GM21737 (cell line): ENCODE data around the gene MSANTD3.

Experiments used
- ATAC-seq: cut with Tn5 transposase; IDR thresholded peaks from one replicate; pipeline ENCODE4 v1.9.1; 2021; ENCODE audit warnings: mild to moderate bottlenecking, moderate library complexity; ENCODE audit not compliant: unreplicated experiment

The MSANTD3 gene

GRCh38 chr9:100465274-100465673 is 38.3 kb downstream of the MSANTD3 start:
- ATAC-seq = no peak

GRCh38 chr9:100465761-100466160 is 38.8 kb downstream of the MSANTD3 start:
- ATAC-seq = no peak

- ATAC-seq = no peak
Observed at GRCh38 chr9:100466171-100466828, 39.4 kb downstream of the MSANTD3 start.

GRCh38 chr9:100466829-100467221 is 39.9 kb downstream of the MSANTD3 start:
- ATAC-seq = no peak

DNA sequence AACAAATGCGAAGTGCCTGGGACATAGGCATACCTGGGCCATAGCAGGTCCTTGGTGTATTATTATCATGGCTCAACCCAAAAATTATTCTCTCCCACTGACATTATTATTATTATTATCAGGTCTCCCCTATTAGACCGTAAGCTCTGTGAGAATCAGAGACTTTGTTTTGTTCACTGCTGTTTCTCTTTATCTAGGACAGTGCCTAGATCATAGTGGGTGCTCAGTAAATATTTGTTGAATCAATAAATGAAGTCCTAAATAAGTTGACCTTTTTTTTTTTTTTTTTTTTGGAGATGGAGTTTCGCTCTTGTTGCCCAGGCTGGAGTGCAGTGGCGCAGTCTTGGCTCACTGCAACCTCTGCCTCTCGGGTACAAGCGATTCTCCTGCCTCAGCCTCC is 41.1 kb downstream of the MSANTD3 start:
- no peak for ATAC-seq

DNA sequence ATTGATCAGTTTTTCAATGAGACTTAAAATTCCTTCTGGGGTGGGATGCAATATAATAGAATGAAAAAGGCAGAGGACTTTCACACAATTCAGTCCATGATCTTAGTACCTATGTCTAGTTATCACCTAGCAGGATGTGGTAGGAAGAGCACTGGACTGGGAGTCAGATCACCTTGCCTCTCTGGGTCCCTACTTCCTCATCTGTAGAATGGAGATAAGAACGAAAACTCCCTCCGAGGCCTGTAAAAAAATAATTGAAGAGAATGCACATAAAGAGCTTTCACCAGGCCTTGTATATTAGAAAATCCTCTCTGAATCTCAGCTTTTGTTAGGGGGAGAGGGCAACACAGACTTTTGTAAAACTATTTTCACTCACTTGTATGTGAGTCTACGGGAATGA is 45.3 kb downstream of the MSANTD3 start:
- no peak for ATAC-seq

DNA sequence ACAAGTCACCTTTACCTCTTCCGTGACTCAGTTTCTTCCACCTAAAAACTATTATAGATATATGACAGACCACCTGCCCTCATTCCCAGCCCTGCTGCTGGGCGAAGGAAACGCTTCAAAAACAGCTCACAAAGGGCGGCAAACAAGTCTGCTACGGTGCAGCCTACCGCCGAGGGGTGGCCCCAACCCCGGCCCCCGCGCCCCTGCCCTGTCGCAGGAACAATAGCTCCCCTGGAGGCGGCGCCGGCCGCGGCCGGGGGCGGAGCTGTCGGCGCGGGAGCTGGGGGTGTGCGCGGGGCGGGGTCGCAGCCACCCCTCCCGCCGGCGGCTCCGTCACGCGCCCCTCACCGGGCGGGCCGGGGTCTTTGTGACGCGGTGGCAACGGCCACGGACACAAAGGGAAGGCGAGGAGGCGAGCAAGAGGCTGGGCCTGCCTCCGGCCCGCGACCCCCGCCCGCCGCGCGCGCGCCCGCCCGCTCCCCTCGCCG is 45.9 kb downstream of the MSANTD3 start, which contains the start of gene TMEFF1:
TSS of gene TMEFF1 (plus strand) at position 362 of the 488 bp plus-strand sequence. CDS start 396 bp downstream, outside the sequence.
- peak; percentile 53 for ATAC-seq

GRCh38 chr9:100473276-100474081 is 46.5 kb downstream of the MSANTD3 start:
- peak; percentile 48 for ATAC-seq

DNA sequence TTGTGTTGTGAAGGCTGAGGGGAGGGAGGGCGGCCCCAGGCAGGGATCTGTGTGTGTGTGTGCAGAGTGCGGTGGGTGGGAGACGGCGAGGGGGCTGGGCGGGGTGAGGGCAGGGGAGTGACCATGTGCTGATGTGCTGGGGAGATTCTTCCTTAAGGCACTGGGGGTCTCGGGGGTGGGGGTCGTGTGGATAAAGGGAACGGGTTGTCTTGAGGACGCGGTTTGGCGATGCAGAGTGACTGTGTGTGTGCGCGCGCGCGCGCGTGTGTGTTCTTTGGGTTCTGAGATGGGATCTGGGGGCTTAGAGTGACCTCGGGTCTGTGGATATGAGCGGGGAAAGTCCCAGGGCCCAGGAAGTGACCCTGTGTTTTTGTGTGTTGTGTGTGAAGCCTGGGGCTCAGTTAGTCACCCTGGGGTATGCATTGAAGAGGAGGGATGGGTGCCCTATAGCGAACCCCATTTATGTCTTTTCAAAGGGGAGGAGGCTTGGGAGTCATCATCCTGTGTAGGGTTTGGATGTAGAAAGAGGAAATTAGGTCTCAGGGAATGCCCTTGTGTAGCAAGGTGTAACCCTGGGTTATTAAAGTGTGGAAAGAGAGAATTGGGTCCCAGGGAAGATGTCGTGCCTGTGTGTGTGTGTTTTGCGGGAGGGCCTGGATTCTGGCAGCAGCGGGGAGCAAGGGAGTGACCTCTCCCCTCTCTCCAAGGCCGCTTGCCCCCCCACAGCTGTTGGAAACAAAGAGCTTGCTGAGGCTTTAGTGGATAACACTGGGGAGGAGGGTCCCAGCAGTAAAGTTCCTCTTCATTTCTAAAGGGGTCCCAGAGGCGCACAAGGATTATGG is 47.4 kb downstream of the MSANTD3 start:
- no peak for ATAC-seq

GRCh38 chr9:100474924-100475276 is 48.0 kb downstream of the MSANTD3 start:
- no peak for ATAC-seq

- ATAC-seq = no peak
Observed at GRCh38 chr9:100477241-100477640, 50.3 kb downstream of the MSANTD3 start.

GRCh38 chr9:100478192-100478591 is 51.2 kb downstream of the MSANTD3 start:
- no peak for ATAC-seq

DNA sequence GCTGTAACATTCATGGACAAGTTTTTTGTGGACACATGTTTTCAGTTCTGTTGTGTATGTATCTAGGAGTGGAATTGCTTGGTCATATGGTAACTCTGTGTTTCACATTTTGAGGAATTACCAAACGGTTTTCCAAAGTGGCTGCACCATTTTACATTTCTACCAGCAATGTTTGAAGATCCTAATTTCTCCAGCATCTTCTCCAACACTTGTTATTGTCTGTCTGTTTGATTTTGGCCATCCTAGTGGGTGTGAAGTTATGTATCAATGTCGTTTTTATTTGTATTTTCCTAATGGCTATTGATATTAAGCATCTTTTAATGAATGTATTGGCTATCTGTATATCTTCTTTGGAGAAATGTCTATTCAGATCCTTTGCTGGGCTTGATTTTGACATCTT is 52.9 kb downstream of the MSANTD3 start:
- ATAC-seq = no peak

DNA sequence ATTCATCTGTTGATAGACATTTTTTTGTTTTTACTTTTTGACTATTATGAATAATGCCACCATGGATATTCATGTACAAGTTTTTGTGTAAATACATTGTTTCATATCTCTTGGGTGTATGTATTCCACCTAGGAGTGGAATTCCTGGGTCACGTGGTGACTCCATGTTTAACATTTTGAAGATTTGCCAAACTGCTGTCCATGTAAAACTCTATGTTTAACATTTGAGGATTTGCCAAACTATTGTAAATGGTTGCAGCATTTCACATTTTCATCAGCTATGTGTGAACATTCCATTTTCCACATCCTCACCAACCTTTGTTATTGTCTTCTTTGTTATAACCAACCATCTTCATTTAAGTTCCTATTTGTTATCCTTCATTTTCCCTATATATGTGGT is 58.3 kb downstream of the MSANTD3 start:
- no peak for ATAC-seq

DNA sequence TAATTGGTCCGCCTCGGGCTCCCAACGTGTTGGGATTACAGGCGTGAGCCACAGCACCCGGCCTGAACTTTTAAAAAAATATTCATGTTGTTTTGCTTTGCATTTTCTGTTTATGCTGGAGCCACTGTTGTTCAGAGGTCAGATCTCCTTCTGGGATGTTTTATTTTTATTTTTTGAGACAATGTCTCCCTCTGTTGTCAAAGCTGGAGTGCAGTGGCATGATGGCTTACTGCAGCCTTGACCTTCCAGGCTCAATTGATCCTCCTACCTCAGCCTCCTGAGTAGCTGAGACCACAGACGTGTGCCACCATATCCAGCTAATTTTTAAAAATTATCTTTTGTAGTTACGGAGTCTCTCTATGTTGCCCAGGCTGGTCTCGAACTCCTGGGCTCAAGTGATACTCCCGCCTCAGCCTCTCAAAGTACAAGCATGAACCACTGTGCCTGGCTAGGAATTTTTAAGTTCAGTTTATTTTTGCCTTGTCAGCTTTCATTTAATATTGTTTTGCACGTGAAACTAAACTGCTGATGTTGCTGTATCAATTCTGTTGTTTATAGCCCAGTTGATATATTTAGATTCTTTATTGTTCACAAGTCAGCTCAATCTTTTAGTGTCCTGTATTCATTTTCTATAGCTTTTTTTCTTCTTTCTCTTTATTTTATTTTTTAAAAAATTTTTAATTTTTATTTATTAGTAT is 59.7 kb downstream of the MSANTD3 start:
- ATAC-seq = no peak

DNA sequence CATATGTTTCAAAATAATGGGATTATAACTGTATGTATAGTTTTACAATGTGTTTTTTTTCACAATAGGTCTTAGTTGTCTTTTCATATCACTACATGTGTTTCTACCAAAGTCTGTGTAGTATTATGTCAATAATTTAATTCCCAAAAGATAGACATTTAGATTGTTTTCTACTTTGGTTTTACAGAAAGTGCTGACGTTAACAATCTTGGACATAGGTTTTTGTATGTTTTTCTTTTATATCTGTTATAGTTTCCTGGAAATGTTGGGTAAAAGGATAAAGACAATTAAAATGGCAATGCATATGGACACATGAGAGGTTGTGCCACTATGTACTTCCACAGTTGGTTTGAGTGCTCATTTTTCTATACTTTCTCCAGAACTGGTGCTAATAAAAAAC is 61.2 kb downstream of the MSANTD3 start:
- ATAC-seq = no peak

- no peak for ATAC-seq
Observed at GRCh38 chr9:100489836-100490235, 62.9 kb downstream of the MSANTD3 start.

GRCh38 chr9:100492952-100493351 is 66.0 kb downstream of the MSANTD3 start:
- ATAC-seq = no peak

DNA sequence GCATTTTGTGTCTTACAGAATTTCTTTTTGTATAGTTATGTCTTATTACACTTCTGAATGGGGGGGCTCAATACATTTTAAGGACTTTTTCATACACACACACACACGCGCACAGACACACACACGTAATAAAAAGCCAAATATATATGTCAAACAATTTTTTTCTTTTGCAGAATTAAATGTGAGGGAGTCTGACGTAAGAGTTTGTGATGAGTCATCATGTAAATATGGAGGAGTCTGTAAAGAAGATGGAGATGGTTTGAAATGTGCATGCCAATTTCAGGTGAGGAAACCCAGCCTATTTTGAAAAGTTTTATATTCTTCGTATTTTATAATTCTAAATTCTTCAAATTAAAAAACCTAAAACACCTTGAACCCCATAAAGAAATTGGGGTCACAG is 71.6 kb downstream of the MSANTD3 start:
- no peak for ATAC-seq

DNA sequence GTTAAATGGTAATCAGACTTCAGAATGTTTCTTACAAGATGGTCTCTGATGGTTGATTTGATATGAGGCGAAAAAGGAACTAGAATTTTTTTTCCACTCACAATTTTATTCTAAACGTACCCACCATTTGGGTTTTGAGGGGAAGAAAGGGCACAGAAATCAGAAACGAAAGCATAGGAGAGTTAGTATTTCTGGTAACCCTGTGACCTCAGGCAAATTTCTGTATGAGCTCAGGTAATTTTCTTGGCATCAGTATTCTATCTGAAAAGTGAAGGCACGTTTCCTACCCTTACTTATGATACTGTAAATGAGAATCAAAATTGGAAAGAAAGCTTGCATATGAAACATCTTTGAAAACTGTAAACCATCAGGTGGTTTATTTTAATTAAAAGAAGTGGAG is 72.5 kb downstream of the MSANTD3 start:
- no peak for ATAC-seq

DNA sequence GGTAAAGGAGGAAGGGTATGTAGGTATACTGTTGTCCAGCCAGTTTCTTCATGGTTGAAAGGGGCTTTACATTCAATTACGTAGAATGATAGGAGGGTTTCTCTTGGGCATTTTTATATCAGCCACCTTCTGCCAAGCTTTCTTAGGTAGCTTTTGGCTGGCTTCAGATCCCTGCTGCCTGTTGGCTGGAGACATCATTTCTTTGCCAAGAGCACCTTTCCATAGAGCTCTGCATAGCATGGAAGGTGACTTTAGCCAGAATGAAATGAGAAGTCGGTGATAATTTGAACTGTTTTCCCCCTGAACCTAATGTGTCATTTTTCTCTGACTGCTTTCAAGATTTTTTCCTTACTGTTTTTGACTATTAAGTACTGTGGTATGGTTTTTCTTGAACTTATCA is 72.9 kb downstream of the MSANTD3 start:
- no peak for ATAC-seq
